Keratinocyte (primary cell): ENCODE results near the gene AAMP.

Experiments
- CTCF ChIP-seq, 3 experiments: IDR thresholded peaks in 1 of 3; conservative IDR thresholded peaks in 1 of 3; optimal IDR thresholded peaks in 1 of 3; 2 replicates in 2 of 3; 3 replicates in 1 of 3; pipeline versions ENCODE3 to v1.5.1; 2011; ENCODE audit warnings: low read length in 3 of 3, mild to moderate bottlenecking in 3 of 3, moderate library complexity in 2 of 3, control low read depth in 1 of 3, inconsistent platforms in 1 of 3; ENCODE audit not compliant: insufficient read depth in 2 of 3; ENCODE audit errors: extremely low read depth in 1 of 3
- EZH2 ChIP-seq: IDR thresholded peaks from one replicate; pipeline ENCODE4 v1.6.1; 2012; ENCODE audit warnings: inconsistent platforms, mild to moderate bottlenecking, low read length, moderate library complexity

GRCh38 chr2:218271487-218271797, 1.5 kb upstream of the AAMP start:
- TF ChIP-seq EZH2 (no peak), CTCF (optimal IDR thresholded peaks at IDR 0.05 in 1 of 3, IDR thresholded peaks at IDR 0.05 in 1 of 3, conservative IDR thresholded peaks at IDR 0.05 in 1 of 3; ENCODE audit: extremely low read depth in 1 of 3, insufficient read depth in 2 of 3, low read length in 3 of 3) (no peak)
